HEK293 (cell line): ENCODE data around the gene NKPD1.

Experiments
- CTCF ChIA-PET: fragments of 350-600 bp; formaldehyde crosslinking; extraction: SDS; loops from one replicate; lab custom pipeline; 2021; ENCODE audit warnings: antibody characterized with exemption; lab: Yijun Ruan, JAX
- POLR2A ChIA-PET: fragments of 300-600 bp; formaldehyde crosslinking; extraction: SDS; loops from one replicate; lab custom pipeline; 2020; ENCODE audit warnings: antibody characterized with exemption, inconsistent platforms; lab: Yijun Ruan, JAX
- H3K27ac ChIP-seq: fragments of 200-500 bp; sonication (Bioruptor generic); 2 replicates; pipeline ENCODE4 v1.5.1; 2014; ENCODE audit warnings: low read depth, low read length, control low read depth, inconsistent platforms; ENCODE audit errors: extremely low read depth
- H3K36me3 ChIP-seq, 2 experiments: fragments of 200-500 bp in 1 of 2; sonication (Bioruptor generic) in 1 of 2; 1 replicate in 1 of 2; 2 replicates in 1 of 2; pipeline ENCODE4 v1.5.1; 2014 to 2017; ENCODE audit warnings: inconsistent platforms in 2 of 2, low read length in 2 of 2; ENCODE audit not compliant: control insufficient read depth in 2 of 2, insufficient read depth in 1 of 2
- H3K4me1 ChIP-seq: fragments of 200-500 bp; sonication (Bioruptor generic); 2 replicates; pipeline ENCODE4 v1.5.1; 2014; ENCODE audit warnings: mild to moderate bottlenecking, low read length, inconsistent platforms; ENCODE audit not compliant: control insufficient read depth, insufficient read depth
- H3K4me3 ChIP-seq: 2 replicates; pipeline ENCODE4 v1.5.1; 2011; ENCODE audit warnings: low read depth, mild to moderate bottlenecking, control low read depth, low read length, moderate library complexity
- H3K9me3 ChIP-seq: fragments of 200-500 bp; sonication (Bioruptor generic); 2 replicates; pipeline ENCODE4 v1.5.1; 2014; ENCODE audit warnings: low read depth, low read length, inconsistent platforms; ENCODE audit not compliant: control insufficient read depth, insufficient read depth
- PRDM10 ChIP-seq: fragments of 450-650 bp; formaldehyde crosslinking; IDR thresholded peaks from 2 replicates; pipeline ENCODE4 v1.5.1; 2016; ENCODE audit warnings: missing biosample characterization, missing genetic modification characterization
- ZBTB8A ChIP-seq: fragments of 450-650 bp; formaldehyde crosslinking; IDR thresholded peaks from 2 replicates; pipeline ENCODE4 v1.5.1; 2016; ENCODE audit warnings: missing biosample characterization, missing genetic modification characterization
- ZNF138 ChIP-seq: fragments of 450-650 bp; formaldehyde crosslinking; IDR thresholded peaks from 2 replicates; pipeline ENCODE4 v1.5.1; 2016; ENCODE audit warnings: missing biosample characterization, missing genetic modification characterization, borderline replicate concordance
- ZNF341 ChIP-seq: fragments of 450-650 bp; formaldehyde crosslinking; IDR thresholded peaks from 2 replicates; pipeline ENCODE4; 2016; ENCODE audit warnings: low read depth, missing biosample characterization, missing genetic modification characterization
- ZNF473 ChIP-seq: fragments of 450-650 bp; formaldehyde crosslinking; IDR thresholded peaks from 2 replicates; pipeline ENCODE4 v1.5.1; 2017; ENCODE audit warnings: missing biosample characterization, missing genetic modification characterization
- ZNF692 ChIP-seq: fragments of 450-650 bp; formaldehyde crosslinking; IDR thresholded peaks from 2 replicates; pipeline ENCODE4 v1.5.1; 2016; ENCODE audit warnings: missing biosample characterization, missing genetic modification characterization

The NKPD1 gene

GRCh38 chr19:45166723-45167252, 6.0 kb upstream of the NKPD1 start:
- Histone ChIP-seq H3K4me1 (no peaks in the 10 kb centered on the region; the same call in 1 of the 2 replicates), H3K9me3 (no peaks in the 10 kb centered on the region), H3K27ac (0 out of 2 replicates have a peak overlapping the region, but pooled peaks have one; percentile 37), H3K36me3 (no peaks in the 10 kb centered on the region), H3K4me3 (no peak overlapping the region)
- CTCF ChIA-PET: interaction anchor here (0.7 to 1.3 kb wide), 4 partner anchors 12 to 172 kb away, joined by 3 to 5 read pairs (median 4); no protein-coding TSS in a partner anchor
- TF ChIP-seq ZNF692: 0 out of 2 replicates have a peak, but pooled peaks have one; percentile 35
- no peak for TF ChIP-seq ZNF138 (tag by site-specific recombination)
- TF ChIP-seq ZBTB8A (tag by site-specific recombination): no peak
- TF ChIP-seq PRDM10: peak; percentile 53
- POLR2A ChIA-PET: interaction anchor here (0.5 to 2.3 kb wide), 3 partner anchors 11 to 1007 kb away, joined by 5 to 6 read pairs (median 5); partner anchors contain the start of genes BLOC1S3, CLASRP and TRAPPC6A

GRCh38 chr19:45164577-45165335, 4.0 kb upstream of the NKPD1 start:
- CTCF ChIA-PET: interaction anchor here (0.6 to 0.9 kb wide), 4 partner anchors 28 to 261 kb away, joined by 3 to 4 read pairs (median 4); no protein-coding TSS in a partner anchor

More at GRCh38 chr19:45164577-45165335, 4.0 kb upstream of the NKPD1 start:
- Histone ChIP-seq H3K36me3 (no peaks in the 10 kb centered on the region), H3K9me3 (no peaks in the 10 kb centered on the region), H3K4me3 (no peak overlapping the region), H3K4me1 (no peaks in the 10 kb centered on the region), H3K27ac (no peak overlapping the region)
- POLR2A ChIA-PET: interaction anchor here (0.5 to 1.0 kb wide), 2 partner anchors 13 to 165 kb away, joined by 5 to 7 read pairs; partner anchors contain the start of genes BLOC1S3 and TRAPPC6A
- TF ChIP-seq ZNF341 (peak; percentile 25; the same call in 1 of the 2 replicates), PRDM10 (0 out of 2 replicates have a peak, but pooled peaks have one; percentile 16), ZNF473 (tag by site-specific recombination) (no peak)
